ENCODE data around the gene AMT.

Gene AMT, protein sequence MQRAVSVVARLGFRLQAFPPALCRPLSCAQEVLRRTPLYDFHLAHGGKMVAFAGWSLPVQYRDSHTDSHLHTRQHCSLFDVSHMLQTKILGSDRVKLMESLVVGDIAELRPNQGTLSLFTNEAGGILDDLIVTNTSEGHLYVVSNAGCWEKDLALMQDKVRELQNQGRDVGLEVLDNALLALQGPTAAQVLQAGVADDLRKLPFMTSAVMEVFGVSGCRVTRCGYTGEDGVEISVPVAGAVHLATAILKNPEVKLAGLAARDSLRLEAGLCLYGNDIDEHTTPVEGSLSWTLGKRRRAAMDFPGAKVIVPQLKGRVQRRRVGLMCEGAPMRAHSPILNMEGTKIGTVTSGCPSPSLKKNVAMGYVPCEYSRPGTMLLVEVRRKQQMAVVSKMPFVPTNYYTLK

DNA sequence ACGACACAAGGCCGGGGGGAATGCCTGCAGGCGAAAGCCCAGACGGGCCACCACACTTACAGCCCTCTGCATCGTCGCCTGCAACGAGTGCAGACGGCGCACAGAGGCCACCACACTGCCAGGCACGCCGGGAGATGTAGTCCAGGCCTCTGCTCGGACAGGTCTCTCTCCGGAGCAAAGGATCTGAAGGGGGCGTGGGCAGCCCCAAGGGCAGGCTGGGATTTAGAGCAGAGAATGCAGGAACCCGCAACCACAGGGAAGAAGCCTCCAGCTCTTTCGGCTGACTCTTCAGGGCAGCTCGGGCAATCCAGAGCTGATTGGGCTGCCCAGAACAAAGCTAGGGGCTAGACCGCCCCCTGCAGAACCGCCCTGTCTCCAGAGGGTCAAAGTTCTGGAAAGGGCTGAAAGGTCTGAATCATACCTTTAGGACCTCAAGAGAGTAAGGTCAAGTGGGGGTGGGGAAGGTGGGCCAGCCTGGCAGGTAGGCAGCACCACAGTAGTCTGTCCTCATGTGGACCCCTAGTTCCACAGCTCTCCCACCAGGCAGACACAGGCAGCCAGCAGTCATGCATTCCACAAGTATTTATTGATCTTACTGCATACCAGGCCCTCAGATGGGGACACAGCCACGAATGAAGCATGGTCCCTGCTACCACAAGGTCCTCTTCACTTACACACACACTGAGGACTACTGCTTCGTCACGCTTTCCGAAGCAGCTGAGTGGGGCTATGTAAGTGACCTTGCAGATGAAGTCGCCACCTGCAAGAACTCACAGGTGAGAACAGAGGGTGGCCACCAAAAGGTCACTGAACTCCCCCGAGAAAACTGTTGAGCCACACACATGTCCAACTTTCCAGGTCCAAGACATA lies at the start of gene AMT:
AMT (minus strand) TSS at position 95 of the 870 bp plus-strand sequence; CDS start at position 72, 23 bp downstream.
- H3K4me1 ChIP-seq (ENCODE audit: control insufficient read depth, insufficient read depth, low read length, unreplicated experiment): peaks cover 17% of the 10 kb centered on the region
- H3K4me3 ChIP-seq (ENCODE audit: low read depth, low read length): no peak within 1 kb of the TSS
- no peak within 1 kb of the TSS for H2AFZ ChIP-seq (ENCODE audit: low read length, unreplicated experiment)

DNA sequence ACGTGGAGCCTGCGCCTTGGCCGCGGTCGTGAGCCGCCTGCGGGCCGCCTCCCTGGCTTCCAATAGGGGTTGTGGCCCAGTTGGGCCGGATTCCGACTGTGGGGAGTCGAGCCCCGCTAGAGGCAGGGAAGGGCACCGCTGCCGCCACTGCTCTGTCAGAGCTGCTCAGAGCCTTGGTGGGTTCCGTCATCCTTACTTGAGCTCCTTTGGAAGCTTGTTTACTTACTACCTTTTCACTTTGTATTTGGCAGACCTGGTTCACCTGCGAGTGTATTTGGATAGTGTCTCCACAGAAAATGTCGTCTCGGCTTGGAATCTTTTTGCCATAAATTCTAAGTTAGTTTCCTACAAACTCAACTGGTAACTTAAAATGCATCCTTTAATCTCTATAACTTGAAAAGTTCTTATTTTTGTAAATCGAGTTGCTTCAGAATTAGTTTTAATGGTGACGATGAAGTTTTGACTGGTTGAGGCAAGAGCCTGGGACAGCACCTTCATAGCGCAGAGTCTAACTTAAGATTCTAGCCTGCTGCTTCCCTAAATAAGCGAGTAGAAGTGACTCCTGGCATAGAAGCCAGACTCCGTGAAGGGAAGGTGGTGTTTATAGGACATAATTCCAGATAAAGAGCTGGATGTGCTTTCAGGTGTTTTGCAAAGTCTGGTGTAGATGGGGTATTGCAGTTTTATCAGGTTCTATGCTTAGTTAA lies 48.6 kb upstream of the AMT start:
- peaks cover 8% of the 10 kb centered on the region for H3K79me2 ChIP-seq (ENCODE audit: control insufficient read depth, insufficient read depth, low read length, unreplicated experiment)
- H3K27me3 ChIP-seq (ENCODE audit: insufficient read depth, low read length): no peaks in the 10 kb centered on the region
- H3K4me3 ChIP-seq (ENCODE audit: low read depth, low read length): peak overlapping the region; percentile 91
- peaks cover 22% of the 10 kb centered on the region for H3K4me1 ChIP-seq (ENCODE audit: control insufficient read depth, insufficient read depth, low read length, unreplicated experiment)
- peak overlapping the region; percentile 65 for H2AFZ ChIP-seq (ENCODE audit: low read length, unreplicated experiment)
- no peaks in the 10 kb centered on the region for H3K36me3 ChIP-seq (ENCODE audit: insufficient read depth, low read length)
- H3K27ac ChIP-seq (ENCODE audit: low read depth, low read length): peak overlapping the region; percentile 67

More for the DNA sequence above, at the start of gene AMT:
- H3K27ac ChIP-seq (ENCODE audit: low read depth, low read length): peak within 1 kb of the TSS; percentile 74
- no peaks in the 10 kb centered on the region for H3K79me2 ChIP-seq (ENCODE audit: control insufficient read depth, insufficient read depth, low read length, unreplicated experiment)
- no peaks in the 10 kb centered on the region for H3K27me3 ChIP-seq (ENCODE audit: insufficient read depth, low read length)
- 0 out of 2 replicates have a peak, but pooled peaks cover 8% of the 10 kb centered on the region for H3K36me3 ChIP-seq (ENCODE audit: insufficient read depth, low read length)

DNA sequence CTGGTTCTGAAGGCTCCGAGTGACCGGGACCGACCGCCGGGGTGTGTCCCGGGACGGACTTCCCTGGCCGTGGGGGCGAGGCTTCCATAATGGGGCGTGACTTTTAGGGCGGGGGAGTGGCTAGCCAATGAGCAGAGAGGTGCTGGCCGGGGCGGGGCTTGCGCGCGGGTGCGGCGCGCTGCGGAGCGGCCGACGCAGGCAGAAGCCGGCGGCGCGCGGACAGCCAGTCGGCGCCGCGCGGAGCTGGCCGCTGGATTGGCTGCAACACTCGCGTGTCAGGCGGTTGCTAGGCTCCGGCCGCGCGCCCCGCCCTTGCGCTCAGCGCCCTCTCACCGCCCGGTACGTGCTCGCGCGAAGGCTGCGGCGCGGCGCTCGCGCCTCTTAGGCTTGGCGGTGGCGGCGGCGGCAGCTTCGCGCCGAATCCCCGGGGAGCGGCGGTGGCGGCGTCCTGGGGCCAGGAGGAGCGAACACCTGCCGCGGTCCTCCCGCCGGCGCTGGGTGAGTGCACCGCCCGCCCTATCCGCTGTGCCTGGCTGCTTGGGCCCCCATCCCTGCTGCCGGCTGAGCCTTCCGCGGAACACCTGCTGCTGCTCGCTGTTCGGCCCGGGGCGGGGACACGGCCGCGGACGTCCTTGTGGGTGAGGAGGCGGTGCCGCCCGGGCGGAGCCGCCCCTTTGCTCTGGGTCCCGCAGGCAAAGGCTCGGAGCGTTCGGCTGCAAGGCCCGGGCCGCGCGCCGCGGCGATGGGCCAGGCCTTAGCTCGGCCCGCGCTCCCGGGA lies 47.9 kb upstream of the AMT start, which contains the start of gene DAG1:
DAG1 (plus strand) TSS at position 332 of the 778 bp plus-strand sequence. CDS start 40,268 bp downstream, outside the sequence.
- Histone ChIP-seq H3K27ac (ENCODE audit: low read depth, low read length) (peak within 1 kb of the TSS; percentile 86), H3K4me1 (ENCODE audit: control insufficient read depth, insufficient read depth, low read length, unreplicated experiment) (peaks cover 22% of the 10 kb centered on the region), H3K36me3 (ENCODE audit: insufficient read depth, low read length) (no peaks in the 10 kb centered on the region), H2AFZ (ENCODE audit: low read length, unreplicated experiment) (peak within 1 kb of the TSS; percentile 87), H3K79me2 (ENCODE audit: control insufficient read depth, insufficient read depth, low read length, unreplicated experiment) (peaks cover 8% of the 10 kb centered on the region), H3K27me3 (ENCODE audit: insufficient read depth, low read length) (no peaks in the 10 kb centered on the region), H3K4me3 (ENCODE audit: low read depth, low read length) (peak within 1 kb of the TSS; percentile 91)

DNA sequence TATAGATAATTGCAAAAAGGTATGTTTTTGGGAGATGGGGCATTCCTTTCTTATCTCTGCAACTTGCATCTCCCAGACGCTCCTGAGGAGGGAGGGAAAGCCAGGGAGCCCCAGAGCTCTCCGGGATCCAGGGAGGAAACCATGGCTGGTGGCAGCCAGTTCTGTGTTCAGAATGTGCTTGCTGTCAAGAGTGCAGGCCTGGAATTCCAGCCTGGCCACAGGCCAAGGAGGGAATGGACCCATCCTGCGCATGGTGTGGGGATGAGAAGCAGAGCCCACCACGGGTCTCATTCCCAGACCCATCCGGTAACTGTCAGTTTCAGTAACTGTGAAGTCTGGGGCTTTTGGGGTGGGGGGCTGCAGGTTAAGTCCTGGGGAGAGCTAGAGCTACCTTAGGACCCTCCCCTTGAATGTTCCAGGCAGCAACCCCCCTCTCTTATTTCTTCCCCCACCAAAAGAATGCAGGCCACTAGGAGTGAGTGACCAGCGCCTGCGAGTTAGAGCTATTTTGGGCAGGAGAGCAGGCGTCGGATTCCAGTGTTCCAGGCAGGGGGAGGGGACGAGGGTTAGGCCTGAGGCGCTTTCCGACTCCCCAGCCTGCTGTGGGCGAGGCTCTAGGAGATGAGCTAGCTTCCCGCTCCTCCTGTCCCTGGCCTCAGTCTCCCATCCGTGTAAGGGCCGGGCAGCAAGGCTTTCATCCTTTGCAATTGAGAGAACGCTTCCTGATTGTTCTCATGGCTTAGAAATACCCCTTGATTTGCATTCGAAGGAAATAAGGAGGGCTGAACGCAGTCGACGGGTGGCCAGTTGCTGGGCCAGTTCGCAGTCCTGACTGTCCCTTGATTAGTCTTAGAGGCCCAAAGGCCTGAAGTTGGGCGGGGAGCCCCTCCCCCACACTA lies 47.0 kb upstream of the AMT start:
- no peaks in the 10 kb centered on the region for H3K36me3 ChIP-seq (ENCODE audit: insufficient read depth, low read length)
- peaks cover 8% of the 10 kb centered on the region for H3K79me2 ChIP-seq (ENCODE audit: control insufficient read depth, insufficient read depth, low read length, unreplicated experiment)
- peak overlapping the region; percentile 79 for H3K4me3 ChIP-seq (ENCODE audit: low read depth, low read length)
- H2AFZ ChIP-seq (ENCODE audit: low read length, unreplicated experiment): peak overlapping the region; percentile 87
- H3K27me3 ChIP-seq (ENCODE audit: insufficient read depth, low read length): no peaks in the 10 kb centered on the region
- H3K27ac ChIP-seq (ENCODE audit: low read depth, low read length): peak overlapping the region; percentile 86
- H3K4me1 ChIP-seq (ENCODE audit: control insufficient read depth, insufficient read depth, low read length, unreplicated experiment): peaks cover 22% of the 10 kb centered on the region

DNA sequence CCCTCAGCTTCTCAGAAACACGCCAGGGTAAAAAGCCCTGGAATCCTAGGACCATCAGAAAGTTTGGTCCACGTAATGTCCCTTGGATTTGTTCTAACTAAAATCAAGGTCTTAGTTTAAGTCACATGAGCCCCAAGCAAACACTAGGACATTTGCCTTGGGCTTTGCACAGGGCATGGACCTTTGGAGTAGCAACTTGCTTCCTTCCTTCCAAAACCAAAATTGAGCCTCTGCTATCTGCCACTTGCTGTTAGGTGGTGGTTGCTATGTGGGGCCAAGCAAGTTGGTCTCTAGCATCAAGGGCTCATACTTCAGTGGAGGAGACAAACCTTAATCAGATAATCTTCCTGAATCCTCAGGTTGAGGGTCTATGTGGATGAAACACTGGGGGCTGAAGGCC lies 43.8 kb upstream of the AMT start:
- Histone ChIP-seq H3K4me3 (ENCODE audit: low read depth, low read length) (no peak overlapping the region), H2AFZ (ENCODE audit: low read length, unreplicated experiment) (no peak overlapping the region), H3K27me3 (ENCODE audit: insufficient read depth, low read length) (no peaks in the 10 kb centered on the region), H3K27ac (ENCODE audit: low read depth, low read length) (no peak overlapping the region), H3K36me3 (ENCODE audit: insufficient read depth, low read length) (no peaks in the 10 kb centered on the region), H3K4me1 (ENCODE audit: control insufficient read depth, insufficient read depth, low read length, unreplicated experiment) (peaks cover 21% of the 10 kb centered on the region), H3K79me2 (ENCODE audit: control insufficient read depth, insufficient read depth, low read length, unreplicated experiment) (no peaks in the 10 kb centered on the region)

DNA sequence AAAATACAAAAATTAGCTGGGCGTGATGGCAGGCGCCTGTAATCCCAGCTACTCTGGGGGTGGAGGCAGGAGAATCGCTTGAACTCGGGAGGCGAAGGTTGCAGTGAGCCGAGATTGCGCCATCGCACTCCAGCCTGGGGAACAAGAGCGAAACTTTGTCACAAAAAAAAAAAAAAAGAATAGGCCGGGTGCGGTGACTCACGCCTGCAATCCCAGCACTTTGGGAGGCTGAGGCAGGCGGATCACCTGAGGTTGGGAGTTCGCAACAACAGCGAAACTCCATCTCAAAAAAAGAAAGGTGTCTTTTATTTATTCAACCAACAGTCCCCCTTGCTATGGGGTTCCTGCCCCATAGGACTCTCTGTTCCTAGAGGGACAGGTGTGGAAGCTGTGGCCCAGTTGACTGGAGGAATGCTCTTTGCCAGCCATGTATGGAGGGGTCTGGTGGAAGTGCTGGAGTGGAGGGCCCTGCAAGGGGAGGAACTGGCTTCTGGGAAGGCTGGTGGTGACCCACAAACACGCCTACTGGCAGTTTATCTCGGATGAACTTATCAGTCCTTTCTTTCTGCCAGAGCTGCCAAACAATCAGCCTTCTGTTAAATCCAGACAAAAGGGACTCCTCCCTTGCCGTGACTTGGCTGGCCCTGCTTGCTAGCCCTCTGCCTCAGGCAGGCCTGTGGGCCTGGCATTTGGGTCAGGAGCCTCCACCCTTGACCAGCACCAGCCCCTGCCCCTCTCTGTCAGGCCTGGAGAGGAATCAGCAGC lies 43.2 kb upstream of the AMT start:
- H3K27ac ChIP-seq (ENCODE audit: low read depth, low read length): no peak overlapping the region
- H3K4me3 ChIP-seq (ENCODE audit: low read depth, low read length): no peak overlapping the region
- no peak overlapping the region for H2AFZ ChIP-seq (ENCODE audit: low read length, unreplicated experiment)
- H3K27me3 ChIP-seq (ENCODE audit: insufficient read depth, low read length): no peaks in the 10 kb centered on the region
- peaks cover 20% of the 10 kb centered on the region for H3K4me1 ChIP-seq (ENCODE audit: control insufficient read depth, insufficient read depth, low read length, unreplicated experiment)
- H3K36me3 ChIP-seq (ENCODE audit: insufficient read depth, low read length): no peaks in the 10 kb centered on the region
- H3K79me2 ChIP-seq (ENCODE audit: control insufficient read depth, insufficient read depth, low read length, unreplicated experiment): no peaks in the 10 kb centered on the region

DNA sequence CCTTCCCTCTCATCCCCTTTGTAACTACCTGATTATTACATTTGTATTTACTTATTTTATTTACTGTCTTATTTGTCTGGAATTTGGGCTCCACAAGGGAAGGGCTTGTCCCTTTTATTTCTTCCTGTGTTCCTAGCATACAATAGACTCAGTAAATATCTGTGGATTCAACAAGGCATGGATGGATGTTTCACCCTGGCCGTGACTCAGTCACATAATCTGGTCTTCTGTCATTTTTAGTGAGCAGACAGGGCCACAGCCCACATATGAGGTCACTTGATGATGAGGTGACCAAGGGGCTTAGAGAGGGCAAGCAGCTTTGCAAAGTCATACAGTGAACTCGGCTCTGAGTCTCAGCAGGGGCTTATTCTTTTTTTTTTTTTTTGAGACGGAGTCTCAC lies 39.9 kb upstream of the AMT start:
- Histone ChIP-seq H3K4me1 (ENCODE audit: control insufficient read depth, insufficient read depth, low read length, unreplicated experiment) (peaks cover 11% of the 10 kb centered on the region), H3K36me3 (ENCODE audit: insufficient read depth, low read length) (no peaks in the 10 kb centered on the region), H3K27ac (ENCODE audit: low read depth, low read length) (no peak overlapping the region), H2AFZ (ENCODE audit: low read length, unreplicated experiment) (peak overlapping the region; percentile 18), H3K79me2 (ENCODE audit: control insufficient read depth, insufficient read depth, low read length, unreplicated experiment) (no peaks in the 10 kb centered on the region), H3K4me3 (ENCODE audit: low read depth, low read length) (no peak overlapping the region), H3K27me3 (ENCODE audit: insufficient read depth, low read length) (no peaks in the 10 kb centered on the region)

DNA sequence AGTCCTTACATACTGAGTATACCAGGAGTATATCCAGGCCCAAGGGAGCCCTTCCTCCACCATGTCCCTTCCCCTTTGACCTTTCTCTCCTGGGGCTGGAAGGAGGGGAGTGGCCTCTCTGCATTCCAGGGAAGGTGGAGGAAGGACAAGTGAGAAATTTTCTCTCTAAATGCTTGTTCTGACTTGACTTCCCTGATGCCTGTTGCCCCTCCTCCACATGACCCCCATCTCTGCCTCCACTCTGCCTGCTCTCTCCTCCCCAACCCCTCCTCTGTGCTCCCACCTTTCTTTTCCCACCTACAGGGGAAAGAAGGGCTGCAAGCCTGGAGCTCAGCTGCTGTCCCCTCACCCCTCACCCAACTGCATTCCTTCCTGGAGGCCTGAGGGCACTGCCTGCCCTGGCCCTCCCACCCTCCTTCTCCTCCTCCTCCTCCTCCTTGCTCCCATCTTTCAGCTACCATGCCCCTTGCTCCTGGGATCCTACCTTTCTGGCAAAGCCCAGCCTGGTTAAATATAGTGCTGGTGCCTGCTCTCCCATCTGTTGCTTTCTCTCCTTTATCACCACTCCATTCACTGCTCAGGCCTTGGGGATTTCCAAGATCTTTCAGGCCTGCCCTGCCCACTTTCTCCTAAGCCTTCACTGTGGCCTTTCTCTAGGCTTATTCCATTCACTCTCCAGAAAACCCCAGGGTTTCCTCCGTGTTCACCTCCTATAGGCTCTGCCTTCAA lies 39.3 kb upstream of the AMT start:
- Histone ChIP-seq H3K36me3 (ENCODE audit: insufficient read depth, low read length) (no peaks in the 10 kb centered on the region), H3K27ac (ENCODE audit: low read depth, low read length) (no peak overlapping the region), H3K79me2 (ENCODE audit: control insufficient read depth, insufficient read depth, low read length, unreplicated experiment) (no peaks in the 10 kb centered on the region), H2AFZ (ENCODE audit: low read length, unreplicated experiment) (peak overlapping the region; percentile 18), H3K4me1 (ENCODE audit: control insufficient read depth, insufficient read depth, low read length, unreplicated experiment) (peaks cover 12% of the 10 kb centered on the region), H3K4me3 (ENCODE audit: low read depth, low read length) (no peak overlapping the region), H3K27me3 (ENCODE audit: insufficient read depth, low read length) (no peaks in the 10 kb centered on the region)
